GM18507 (cell line): ENCODE data around the gene ASB16.

ENCODE experiments used
- DNase-seq: peaks from one replicate; pipeline ENCODE4 v3.0.0; 2011; ENCODE audit warnings: low read depth; ENCODE audit not compliant: insufficient read length; ENCODE audit errors: extremely low spot score
- FAIRE-seq: peaks from 2 replicates; lab custom pipeline; 2011; peaks lifted over from hg19 to GRCh38; lab: Jason Lieb, UNC

ASB16 gene

DNA sequence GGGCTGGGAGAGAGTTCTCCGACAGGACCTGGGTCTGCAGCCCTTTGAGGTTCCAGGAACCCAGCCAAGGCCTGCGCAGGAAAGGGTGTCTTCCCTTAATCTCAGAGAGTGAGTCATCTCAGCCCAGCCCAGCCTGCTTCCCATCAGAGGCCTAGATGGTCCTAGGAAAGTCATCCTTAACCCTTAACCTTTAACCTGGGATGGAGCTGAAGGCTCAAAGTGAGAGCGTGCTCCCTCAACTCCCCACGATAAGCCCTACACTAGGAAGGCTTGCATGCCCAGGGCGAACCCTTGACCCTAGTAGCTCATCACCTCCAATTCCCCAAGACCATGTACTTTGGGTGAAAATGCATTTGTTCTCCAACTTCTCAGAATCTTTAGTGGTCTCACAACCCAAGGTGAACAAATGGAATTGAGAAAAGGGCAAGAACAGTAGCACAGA, 34.0 kb downstream of the ASB16 start:
- no peak for FAIRE-seq
- DNase-seq: no peak

GRCh38 chr17:44205962-44206824, 35.7 kb downstream of the ASB16 start:
- no peak for DNase-seq
- FAIRE-seq: no peak

DNA sequence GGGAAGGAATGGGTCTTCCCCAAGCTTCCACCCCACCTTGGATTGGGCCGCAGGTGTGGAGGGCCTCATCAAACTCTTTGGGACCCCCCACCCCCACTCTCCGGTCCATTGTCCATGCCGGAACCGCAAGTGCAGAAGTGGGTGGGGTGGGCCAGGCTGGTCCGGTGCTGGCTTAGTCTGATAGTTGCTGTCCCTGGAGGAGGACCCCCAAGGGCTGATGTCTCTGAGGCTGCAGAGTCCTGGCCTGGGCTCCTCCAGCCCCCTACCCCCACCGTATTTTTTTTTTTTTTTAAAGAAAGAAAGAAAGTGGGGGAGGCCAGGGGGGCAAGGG, 36.3 kb downstream of the ASB16 start:
- FAIRE-seq: no peak
- no peak for DNase-seq

DNA sequence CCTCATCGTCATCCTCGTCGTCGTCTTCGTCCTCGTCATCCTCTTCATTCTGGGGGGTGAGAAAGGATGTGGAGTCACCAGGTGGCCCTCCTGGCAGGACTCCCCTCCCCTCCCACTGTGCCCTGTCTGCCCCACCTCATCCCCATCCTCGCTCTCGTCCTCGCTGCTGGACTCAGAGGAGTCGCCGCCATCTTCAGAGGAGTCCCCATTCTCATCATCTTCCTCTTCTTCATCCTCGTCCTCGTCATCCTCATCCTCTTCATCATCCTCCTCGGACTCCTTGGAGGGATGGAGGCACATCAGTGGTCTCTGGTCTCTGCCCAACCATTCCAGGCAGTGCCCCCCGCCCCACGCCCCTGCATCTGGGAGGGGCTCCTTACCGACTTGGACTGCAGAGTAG, 36.8 kb downstream of the ASB16 start:
- no peak for DNase-seq
- no peak for FAIRE-seq

DNA sequence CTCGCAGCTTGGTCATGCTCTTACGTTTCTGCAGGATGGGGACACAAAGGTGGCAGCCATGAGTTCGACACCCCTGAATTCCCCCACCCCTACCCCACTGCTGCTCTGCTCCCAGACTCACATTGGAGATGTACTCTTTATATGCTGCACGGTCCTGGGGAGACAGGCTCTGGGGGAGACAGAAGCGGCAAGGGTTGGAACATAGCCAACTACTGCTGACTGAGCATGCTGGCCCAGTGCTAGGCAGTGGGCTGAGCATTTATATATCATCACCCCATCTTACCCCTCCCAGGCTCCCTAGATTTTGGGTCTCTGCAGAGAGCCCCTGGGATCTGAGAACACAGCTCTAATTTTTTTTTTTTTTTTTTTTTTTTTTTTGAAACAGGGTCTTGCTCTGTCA, 37.2 kb downstream of the ASB16 start:
- FAIRE-seq (no peak), DNase-seq (no peak)

DNA sequence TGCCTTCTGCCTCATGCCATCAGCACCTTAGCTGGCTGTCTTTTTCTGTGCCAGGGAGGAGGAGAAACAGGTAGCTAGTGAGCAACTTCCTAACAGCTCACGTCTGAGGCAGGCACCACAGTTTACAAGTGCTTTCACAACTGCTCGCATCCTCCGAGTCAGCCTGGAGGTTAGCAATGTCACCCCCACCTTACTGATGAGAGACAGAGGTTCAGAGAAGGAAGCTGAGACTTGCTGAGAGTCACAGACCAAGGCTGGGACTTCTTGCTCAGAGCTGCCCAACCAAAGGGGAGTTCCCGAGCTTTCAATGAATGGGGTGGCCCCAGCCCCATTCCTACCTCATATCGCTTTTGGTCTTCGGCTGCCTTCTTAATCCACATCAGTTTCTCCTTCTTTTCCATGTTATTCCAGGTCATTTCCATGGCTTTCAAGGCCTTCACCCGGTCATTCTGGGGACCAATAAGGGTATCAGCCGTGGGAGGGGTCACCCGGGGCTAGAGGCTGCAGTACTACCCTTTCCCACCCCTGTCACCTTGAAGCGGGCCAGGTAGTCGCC, 39.4 kb downstream of the ASB16 start:
- FAIRE-seq: no peak
- DNase-seq: no peak

DNA sequence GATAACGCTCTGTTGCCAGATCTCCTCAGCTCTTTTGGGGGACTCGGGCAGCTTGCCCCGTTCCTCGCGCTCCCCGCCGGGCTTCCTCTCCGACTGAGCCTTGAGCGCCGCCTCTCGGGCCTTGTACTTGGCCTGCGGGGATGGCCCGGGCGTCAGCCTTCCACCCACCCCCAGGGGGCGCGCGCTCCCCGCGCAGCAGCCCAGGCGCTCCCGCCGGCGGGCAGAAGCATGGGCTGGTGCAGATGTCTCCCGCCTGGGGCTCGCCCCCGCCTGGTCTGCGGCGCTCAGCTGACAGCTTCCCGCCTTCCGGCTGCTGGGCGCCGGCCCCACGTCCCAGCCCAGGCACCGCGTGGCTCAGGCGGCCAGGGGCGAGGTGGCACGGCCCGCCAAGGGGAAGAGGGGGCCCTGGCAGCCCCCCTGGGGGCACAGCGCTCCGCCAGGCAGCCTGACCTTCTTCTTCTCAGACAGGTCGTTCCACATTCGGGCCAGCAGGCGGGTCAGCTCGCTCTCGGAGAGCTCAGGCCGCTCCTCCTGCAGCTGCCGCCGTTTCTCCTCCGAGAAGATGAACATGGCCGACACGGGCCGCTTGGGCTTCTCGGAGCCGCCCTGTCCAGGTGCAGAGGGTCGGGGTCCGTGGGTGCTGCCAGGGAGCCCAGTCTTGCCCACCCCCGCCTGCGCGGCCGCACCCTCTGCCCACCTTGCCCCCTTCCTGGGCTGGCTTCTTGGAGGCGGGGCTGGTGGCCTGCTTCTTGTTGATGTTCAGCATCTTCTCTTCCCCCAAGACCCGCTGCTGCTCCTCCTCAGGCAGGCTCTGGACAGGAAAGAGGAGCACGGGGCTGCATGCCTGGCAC, 40.1 kb downstream of the ASB16 start:
- FAIRE-seq (peak; percentile 93), DNase-seq (peak; percentile 86)

GRCh38 chr17:44211281-44212265, 41.1 kb downstream of the ASB16 start:
- FAIRE-seq (no peak), DNase-seq (no peak)

GRCh38 chr17:44212507-44213402, 42.3 kb downstream of the ASB16 start:
- DNase-seq (no peak), FAIRE-seq (no peak)

DNA sequence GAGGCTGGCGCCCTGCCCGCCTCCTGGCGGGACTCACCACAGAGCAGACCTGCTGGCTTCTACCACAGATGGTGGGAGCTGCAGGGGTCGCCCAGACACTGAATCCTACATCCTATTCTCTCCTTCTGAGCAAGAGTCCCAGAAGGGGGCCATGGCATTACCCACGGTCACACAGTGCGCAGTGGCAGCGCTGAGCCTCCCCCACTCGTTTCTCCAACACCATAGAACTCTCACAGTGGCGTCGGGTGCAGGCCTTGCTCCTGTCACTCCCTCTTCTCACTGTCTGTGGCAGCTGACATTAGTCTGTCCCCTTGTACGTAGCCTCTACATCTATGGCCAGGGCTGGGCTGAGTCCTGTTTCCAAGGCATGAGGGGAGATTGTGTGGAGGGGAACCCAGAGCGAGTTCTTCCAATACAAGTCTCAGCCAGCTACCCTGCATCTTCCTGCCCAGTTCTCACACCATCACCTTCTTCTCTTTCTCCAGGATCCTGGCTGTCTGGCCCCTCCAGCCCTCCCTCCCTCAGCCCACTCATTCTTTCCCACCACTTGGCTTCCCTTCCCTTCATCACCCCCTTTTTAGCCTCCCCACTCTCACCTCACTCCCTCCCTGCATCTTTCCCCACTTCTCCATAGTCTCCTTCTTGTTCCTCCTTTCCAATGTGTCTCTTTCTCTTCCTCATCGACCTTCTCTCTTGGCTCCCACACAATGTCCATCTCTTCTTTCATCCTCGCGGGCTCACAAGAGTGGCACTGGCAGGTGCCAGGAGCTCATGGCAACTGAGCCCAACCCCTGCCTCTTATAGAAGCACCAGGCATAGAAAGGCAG, 43.1 kb downstream of the ASB16 start:
- FAIRE-seq (no peak), DNase-seq (no peak)

DNA sequence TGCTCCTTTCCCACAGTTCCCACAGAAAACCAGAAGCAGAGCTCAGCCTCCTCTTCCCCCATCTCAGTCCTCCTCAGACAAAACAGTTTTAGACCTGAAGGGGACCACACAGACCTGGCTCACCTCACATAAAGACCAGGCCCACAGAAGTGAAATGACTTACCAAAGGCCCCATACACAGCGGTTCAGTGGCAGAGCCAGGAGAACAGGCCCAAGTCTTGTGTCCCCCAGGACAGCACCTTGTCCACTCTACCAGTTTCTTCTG, 43.7 kb downstream of the ASB16 start:
- DNase-seq: no peak
- FAIRE-seq: no peak

- FAIRE-seq (no peak), DNase-seq (no peak)
Measured at GRCh38 chr17:44214896-44215295, 44.4 kb downstream of the ASB16 start.

- DNase-seq (no peak), FAIRE-seq (peak; percentile 90)
Measured at GRCh38 chr17:44216173-44216572, 45.7 kb downstream of the ASB16 start.

DNA sequence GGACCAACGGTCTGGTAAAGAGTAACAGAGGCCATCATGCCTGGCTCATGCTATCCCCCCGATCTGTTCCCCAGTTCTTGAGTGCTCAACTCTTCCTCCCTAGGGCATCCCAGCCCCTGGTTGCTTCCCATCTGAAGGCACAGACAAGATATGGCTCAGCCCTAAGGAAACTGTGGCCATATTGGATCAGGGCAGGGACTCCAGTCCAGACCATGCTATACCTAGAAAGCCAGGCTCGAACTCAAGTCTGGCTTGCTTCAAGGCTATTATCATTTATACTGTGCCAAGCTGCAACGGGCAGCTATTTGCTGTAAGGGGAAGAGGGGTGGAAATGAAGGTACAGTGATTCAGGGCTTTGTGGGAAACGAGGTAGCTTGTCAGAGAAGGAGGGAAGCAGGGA, 46.2 kb downstream of the ASB16 start:
- FAIRE-seq (no peak), DNase-seq (no peak)

- FAIRE-seq (no peak), DNase-seq (no peak)
Measured at GRCh38 chr17:44217738-44218343, 47.3 kb downstream of the ASB16 start.

- peak; percentile 68 for FAIRE-seq
- DNase-seq: peak; percentile 81
Measured at GRCh38 chr17:44218344-44219107, 48.0 kb downstream of the ASB16 start.

DNA sequence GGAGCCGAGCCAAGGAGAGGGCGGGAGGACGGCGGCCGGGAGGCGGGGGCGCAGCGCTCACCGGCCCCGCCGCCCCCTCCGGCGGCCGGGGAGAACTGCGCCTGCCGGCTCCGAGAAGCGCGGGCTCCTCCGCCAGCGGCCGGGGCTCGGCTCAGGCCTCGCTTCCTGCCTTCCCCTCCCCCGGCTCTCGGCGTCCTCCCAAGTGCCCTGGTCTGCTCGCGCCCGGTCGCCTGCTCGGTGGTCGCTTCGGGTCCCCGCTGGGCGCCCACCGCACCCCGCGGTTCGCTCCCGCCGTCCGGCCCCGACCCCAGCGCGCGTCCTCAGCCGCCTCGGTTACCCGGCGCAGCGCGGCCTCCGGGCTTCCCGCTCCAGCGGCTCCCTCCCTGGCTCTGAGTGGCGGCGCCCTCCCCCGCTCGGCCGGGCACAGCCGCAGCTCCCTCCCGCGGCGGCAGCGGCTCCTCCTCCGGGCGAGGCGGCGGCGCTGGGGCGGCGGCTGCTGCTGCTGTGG, 48.7 kb downstream of the ASB16 start:
- DNase-seq (no peak), FAIRE-seq (no peak)
